ENCODE data around the gene CEACAM4. TPM values are rescaled to one million over a fixed set of nuclear protein-coding genes. Genes with fewer than 3 reads are reported as not detected.
A peak's percentile ranks its signal among the peaks of the same experiment; 100 is the strongest.

Gene CEACAM4
- total RNA-seq, 1 donor from 2014 or later = 0.46 TPM

- ATAC-seq (ENCODE audit: poor library complexity) (no peak), DNase-seq (no peak)
- intact Hi-C loops (cut with DNase I) = no loop called here
Observed at GRCh38 chr19:41620171-41620570, 6.7 kb downstream of the CEACAM4 start.

DNA sequence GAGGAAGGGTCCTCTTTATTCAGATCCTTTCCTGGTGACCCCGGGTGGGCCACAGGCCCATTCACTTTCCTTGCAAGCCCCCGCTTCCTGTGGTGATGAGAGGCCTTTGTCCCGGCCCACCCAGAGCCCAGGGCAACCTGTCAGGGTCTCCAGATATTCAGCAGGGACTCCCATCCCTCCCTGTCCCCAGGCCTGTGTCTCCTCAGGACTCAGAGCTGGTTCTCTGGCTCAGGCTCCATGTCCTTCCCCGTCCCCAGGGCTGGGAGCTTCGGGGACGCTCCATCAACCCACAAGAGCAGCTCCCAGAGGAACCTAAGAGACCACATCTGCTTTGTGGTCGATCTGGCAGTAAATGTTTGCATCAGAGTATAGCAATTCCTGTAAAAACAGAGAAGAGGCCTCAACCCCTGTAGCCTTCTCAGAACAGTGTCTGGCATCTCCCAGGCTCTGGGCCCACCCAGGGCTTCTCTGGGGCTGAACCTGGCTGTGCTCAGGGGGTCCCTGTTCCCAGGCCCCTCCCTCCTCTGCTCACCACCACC, 7.8 kb downstream of the CEACAM4 start:
- ATAC-seq (ENCODE audit: poor library complexity) = no peak
- intact Hi-C loops (cut with DNase I) = no loop called here
- no peak for DNase-seq

GRCh38 chr19:41617941-41618730, 8.7 kb downstream of the CEACAM4 start:
- ATAC-seq (ENCODE audit: poor library complexity) = no peak
- intact Hi-C loops (cut with DNase I) = no loop called here
- no peak for DNase-seq

DNA sequence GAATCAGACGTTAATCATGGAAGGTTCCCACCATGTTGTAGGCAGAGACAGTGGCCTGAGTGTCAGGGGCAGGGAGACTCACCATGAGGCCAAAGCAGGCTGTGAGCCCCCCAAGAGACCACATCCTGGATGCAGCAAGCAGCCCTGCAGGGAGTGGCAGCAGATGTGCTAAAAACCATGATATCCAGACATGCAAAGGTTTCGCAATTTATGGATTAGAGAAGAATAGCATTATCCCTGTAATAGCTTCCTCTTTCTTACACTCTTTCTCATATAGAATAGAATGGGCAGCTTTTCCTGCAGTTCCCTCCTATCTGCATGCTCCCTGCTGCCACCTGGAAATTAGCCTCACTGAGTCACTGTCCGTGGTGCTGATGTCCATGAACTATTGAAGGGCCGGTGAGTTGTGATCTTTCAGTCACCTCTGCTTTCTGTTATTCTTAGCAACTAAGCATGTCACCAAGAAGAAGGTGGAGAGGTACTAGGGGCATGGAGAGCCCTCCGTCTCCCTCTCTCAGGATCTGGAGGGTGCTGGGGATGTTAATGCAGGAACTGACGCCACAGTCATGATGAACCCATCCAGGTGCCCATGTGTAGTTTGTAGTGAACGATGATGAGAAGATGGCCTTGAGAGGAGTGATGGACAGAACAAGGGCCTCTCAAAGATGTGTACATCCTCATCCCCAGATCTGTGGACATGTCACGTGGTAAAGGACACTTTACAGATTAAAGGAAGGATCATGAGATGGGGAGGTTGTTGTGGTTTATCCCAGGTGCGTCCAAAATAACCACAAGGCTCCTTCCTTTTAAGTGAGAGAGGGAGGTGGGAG, 9.9 kb downstream of the CEACAM4 start:
- intact Hi-C loops (cut with DNase I) = no loop called here
- ATAC-seq (ENCODE audit: poor library complexity) (no peak), DNase-seq (no peak)

DNA sequence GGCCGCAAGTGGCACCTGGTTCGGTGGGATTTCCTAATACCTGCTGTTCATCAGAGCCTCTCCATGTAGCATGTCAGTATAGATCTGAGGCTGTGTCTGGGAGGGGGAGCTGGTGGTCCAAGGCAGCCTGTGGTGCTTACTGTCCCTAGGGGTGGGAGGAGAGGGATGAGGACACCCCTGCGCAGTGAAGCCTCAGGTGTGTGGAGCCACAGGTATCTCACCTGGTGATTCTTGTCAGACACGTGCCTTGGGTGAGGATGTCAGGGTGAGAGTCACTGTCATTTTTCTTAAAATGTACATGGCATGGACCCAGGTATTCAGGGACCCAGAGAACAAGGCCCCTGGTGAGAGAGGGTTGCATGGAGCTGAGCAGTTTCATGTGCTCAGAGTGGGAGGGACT, 11.7 kb downstream of the CEACAM4 start:
- intact Hi-C loops (cut with DNase I) = no loop called here

DNA sequence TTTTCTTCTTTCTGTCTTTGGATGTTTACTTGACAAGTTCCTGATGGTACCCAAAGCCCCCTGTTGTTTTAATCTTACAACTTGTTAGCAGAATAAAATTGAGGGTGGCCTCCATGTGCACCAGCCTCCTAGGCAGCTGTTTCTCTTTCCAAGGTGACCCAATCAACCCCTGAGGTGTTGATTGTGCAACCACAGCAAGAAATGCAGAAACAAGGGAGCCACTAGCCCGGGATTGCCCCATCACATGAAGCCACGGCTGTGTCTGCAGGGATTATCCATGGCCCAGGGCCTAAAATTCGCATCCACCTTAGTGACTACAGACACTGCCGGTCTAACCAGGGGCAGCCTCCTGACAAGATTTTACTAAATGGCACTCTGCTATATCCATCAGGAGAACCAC, 14.4 kb downstream of the CEACAM4 start:
- no peak for DNase-seq
- no peak for ATAC-seq (ENCODE audit: poor library complexity)
- intact Hi-C loops (cut with DNase I) = no loop called here

More for the DNA sequence above, 11.7 kb downstream of the CEACAM4 start:
- DNase-seq (no peak), ATAC-seq (ENCODE audit: poor library complexity) (no peak)

DNA sequence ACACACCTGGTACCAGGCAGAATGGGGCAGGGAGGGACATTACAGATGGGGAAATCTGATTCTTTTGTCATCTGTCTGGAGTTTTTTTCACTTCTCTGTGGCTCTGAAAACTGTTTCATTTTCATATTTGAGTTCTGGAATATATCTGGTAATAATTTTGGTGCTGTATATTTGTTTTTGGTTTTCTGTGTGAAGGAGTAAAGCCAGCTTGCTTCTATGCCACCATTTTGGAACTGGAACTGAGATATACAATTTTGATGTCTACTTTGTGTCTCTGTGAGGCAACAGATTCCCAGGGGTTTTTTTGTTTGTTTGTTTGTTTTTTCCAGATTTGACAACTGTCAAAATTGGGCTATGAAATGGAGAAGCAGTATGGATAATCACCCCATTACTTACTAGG, 16.1 kb downstream of the CEACAM4 start:
- intact Hi-C loops (cut with DNase I) = no loop called here
- no peak for DNase-seq
- ATAC-seq (ENCODE audit: poor library complexity) = no peak

GRCh38 chr19:41607668-41608067, 19.2 kb downstream of the CEACAM4 start:
- no peak for ATAC-seq (ENCODE audit: poor library complexity)
- intact Hi-C loops (cut with DNase I) = no loop called here
- no peak for DNase-seq

DNA sequence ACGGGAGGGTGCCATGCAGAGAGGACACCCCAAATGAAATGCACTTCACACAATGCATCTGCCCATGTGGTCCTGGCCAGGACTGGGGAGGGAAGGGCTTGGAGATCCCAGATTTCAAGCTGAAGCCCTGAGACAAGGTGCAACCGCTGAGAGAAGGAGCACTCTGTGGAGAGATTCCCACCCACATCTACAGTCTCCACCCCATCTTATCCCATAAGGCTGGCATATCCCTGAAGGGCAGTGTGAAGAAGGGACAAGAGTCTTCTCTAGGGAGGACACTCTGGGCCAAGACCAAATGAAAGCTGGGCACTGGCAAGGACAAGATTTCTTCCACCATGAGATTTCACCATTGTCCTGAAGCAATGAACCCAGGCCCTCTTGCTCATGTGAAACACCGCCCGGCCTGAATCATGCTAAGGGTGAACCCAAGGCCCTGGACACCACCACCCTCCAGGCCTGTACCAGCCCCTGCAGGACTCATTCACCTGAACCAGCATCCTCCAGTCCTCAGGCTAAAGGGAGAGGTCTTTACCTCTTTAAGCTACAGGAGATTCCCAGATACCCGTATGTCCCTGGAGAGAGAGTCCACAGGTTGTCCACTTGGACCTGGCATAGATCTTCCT, 20.5 kb downstream of the CEACAM4 start:
- no peak for DNase-seq
- ATAC-seq (ENCODE audit: poor library complexity) = no peak
- intact Hi-C loops (cut with DNase I) = no loop called here

DNA sequence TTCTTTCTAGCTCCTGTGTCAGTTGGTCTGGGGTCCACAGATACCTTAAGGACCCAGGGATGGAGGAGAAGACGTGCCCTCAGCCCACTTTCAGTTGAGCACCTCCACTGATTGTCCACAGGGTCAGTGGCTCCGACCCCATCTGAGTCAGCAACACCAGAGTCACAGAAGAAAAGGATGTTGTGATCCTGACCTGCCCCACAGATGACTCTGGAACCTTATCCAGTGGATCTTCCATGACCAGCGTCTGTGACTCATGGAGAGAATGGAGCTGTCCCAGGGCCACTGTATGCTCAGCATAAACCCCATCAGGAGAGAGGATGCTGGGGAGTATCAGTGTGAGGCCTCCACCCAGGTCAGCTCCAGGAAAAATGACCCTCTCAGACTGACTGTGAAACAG, 22.0 kb downstream of the CEACAM4 start:
- ATAC-seq (ENCODE audit: poor library complexity) (no peak), DNase-seq (no peak)
- intact Hi-C loops (cut with DNase I) = no loop called here

- ATAC-seq (ENCODE audit: poor library complexity) (no peak), DNase-seq (no peak)
- intact Hi-C loops (cut with DNase I) = no loop called here
Observed at GRCh38 chr19:41601771-41602170, 25.1 kb downstream of the CEACAM4 start.

DNA sequence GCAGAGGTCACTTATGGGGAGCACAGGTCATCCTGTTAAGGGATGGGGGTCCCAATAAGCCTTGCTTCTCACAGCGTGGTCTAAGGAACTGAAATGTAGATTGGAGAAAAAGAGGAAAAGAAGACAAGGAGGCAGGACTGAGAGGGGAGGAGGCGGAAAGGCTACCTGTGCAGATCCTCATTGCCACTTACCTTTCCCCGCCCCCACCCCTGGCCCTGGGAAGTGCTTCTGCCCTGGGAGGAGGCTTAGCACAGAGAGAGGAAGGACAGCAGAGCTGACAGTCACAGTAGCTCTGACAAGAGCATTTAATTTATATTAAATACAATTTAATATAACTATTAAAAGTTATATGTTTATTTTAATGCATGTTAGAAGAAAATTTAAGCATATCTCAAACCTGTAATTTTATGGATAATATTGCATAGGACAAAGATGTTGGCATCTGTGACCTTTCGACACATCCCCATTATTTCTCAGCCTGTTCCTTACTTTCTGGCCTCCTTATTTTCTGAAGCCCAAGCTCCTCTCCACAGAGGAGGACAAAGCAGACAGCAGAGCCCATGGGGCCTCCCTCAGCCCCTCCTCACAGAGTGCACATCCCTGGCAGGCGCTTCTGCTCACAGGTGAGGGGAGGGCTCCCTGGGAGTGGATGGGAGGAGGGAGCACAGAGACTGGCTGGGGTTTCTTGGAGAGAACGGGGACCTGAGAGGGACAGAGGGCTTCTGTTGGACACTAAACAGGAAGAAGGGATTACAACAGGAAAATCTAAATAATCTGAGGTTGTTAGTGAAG, 27.5 kb downstream of the CEACAM4 start:
- DNase-seq = no peak
- intact Hi-C loops (cut with DNase I) = no loop called here

GRCh38 chr19:41597600-41598041, 29.3 kb downstream of the CEACAM4 start:
- ATAC-seq (ENCODE audit: poor library complexity) = peak; percentile 76
- intact Hi-C loops (cut with DNase I) = no loop called here

More for the DNA sequence above, 27.5 kb downstream of the CEACAM4 start:
- ATAC-seq (ENCODE audit: poor library complexity) = no peak

DNA sequence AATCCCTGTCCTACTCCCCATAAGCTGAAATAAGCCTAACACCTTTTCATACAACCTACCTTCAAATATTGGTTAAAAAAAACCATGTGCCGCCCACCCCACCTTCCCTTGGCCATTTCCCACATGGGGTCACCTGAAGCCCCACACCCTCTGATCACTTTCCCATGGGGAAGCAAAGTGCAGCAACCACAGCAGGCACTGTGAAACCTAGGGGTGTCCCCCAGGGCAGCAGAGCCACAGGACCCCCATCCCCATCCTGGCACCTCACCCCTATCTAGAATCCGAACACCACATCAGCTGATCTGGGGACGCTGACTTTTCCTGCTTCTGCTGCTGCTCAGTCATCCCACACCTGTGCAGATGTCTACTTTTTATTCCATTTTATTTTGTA, 31.0 kb downstream of the CEACAM4 start:
- intact Hi-C loops (cut with DNase I) = no loop called here
- ATAC-seq (ENCODE audit: poor library complexity) (no peak), DNase-seq (no peak)

More at GRCh38 chr19:41597600-41598041, 29.3 kb downstream of the CEACAM4 start:
- DNase-seq = peak; percentile 56

GRCh38 chr19:41595258-41595889, 31.5 kb downstream of the CEACAM4 start:
- intact Hi-C loops (cut with DNase I) = no loop called here
- no peak for DNase-seq
- ATAC-seq (ENCODE audit: poor library complexity) = peak; percentile 66

DNA sequence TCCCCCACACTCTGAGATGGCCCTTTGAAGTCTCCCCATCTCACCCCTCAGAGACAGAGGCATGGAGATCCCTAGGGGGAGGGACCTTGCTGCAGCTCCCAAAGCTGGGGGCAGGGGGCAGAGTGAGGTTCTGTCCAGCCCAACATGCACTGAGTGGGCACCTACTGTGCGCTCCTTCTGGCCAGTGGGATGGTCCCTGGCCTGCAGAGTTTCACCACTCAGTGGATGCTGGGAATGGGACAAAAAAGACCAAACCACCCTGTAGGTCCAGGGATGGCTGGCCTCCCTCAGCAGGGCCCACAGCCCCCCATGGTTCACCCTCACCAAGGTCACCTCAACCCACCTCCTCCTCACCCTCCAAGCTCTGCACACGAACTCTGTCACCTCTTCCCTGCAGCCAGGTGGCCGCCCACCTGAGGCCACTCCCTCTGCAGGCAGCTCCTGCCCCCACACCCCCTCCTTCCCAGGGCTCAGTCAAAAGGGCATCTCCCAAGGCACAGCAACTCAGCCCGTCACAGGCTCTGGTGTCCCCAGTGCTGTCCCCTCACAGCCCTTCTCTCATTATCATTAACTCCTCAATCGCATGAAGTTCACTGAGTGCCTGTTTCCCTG, 34.8 kb downstream of the CEACAM4 start:
- intact Hi-C loops (cut with DNase I) = no loop called here
- no peak for ATAC-seq (ENCODE audit: poor library complexity)

GRCh38 chr19:41590936-41591335, 35.9 kb downstream of the CEACAM4 start:
- no peak for ATAC-seq (ENCODE audit: poor library complexity)
- DNase-seq = no peak
- intact Hi-C loops (cut with DNase I) = no loop called here

More for the DNA sequence above, 34.8 kb downstream of the CEACAM4 start:
- no peak for DNase-seq

GRCh38 chr19:41589371-41589770, 37.5 kb downstream of the CEACAM4 start:
- intact Hi-C loops (cut with DNase I) = no loop called here
- no peak for DNase-seq
- no peak for ATAC-seq (ENCODE audit: poor library complexity)

Measured in Right ventricle myocardium superior (tissue), 1 donor.